Measurements from ENCODE around the gene PRR36. TPM values are rescaled to one million over a fixed set of nuclear protein-coding genes. Genes with fewer than 3 reads are reported as not detected.
A peak's percentile ranks its signal among the peaks of the same experiment; 100 is the strongest.
"Not testable (repeated sequence)": the region's sequence is repeated elsewhere in the genome, so short reads cannot be mapped to it uniquely, and the experiment has no call there.

Gene PRR36
- total and polyA plus RNA-seq, 8 donors = 0.18 to 0.61 (median 0.47) TPM; not detected in 4

DNA sequence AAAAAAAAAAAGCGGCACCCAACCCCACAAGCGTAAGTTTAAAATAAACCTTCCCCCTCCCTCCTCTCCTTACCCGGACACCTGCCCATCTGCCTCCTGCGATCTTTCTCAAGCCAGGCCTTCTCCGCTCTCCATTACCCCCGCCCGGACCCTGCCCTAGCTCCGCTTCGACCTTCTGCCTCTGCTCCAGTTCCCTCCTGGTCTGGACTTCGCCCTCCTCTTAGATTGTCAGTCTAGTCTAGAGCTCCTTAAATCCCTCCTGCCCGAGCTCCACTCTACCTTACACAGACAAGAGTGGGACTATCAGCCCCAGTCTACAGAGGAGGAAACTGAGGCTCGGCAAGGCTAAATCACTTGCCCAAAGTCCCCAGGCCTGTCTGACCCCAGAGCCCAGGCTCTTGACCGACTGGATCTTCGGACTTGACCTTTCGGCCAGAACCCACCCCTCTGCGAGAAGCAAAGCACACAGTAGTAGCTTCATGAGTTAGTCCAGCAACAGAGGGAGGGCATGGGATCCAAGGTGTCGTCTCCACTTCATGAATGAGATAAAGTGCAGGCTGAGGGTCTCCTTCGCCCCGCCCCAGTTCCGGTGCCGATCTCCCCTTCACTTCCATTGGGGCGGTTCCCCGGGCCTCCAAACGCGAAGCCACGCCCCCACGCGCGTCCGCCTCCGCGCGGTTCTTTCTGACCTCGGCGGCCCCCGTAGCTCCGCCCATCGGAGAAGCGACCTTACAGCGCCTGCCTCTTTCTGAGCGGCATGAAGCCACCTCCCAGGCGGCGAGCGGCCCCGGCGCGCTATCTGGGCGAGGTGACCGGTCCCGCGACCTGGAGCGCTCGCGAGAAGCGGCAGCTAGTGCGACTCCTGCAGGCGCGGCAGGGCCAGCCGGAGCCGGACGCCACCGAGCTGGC lies 45.7 kb upstream of the PRR36 start, which contains the start of gene SNAPC2:
SNAPC2 (plus strand) TSS at position 729 of the 909 bp plus-strand sequence; CDS start at position 758, 29 bp downstream.
- intact Hi-C loops (cut with DNase I; ENCODE audit: low total_unique reads) = loop anchor here (10.0 kb wide), 1 partner anchor 65 kb away; no protein-coding TSS in a partner anchor
- Histone ChIP-seq H3K36me3 (peaks cover 13 to 20% (median 16%) of the 10 kb centered on the region in 4 donors), H3K4me1 (peaks cover 54 to 91% (median 70%) of the 10 kb centered on the region in 4 donors), H3K9me3 (no peaks in the 10 kb centered on the region), H3K27me3 (peaks cover 12 to 52% (median 46%) of the 10 kb centered on the region in 3 donors), H3K27ac (peak within 1 kb of the TSS; percentile 89 to 97 (median 94)), H3K4me3 (peak within 1 kb of the TSS; percentile 69 to 83 (median 76))
- WGBS, 5 donors = 4 to 12% (median 6%) methylated on average over 34 to 62 of the region's 62 CpGs
- TF ChIP-seq POLR2AphosphoS5 (IDR thresholded peaks at IDR 0.05) (peak; percentile 81 to 96 (median 88)), POLR2A (IDR thresholded peaks at IDR 0.05) (no peak), EP300 (IDR thresholded peaks at IDR 0.05) (no peak)
- TF ChIP-seq, protein P1, sequence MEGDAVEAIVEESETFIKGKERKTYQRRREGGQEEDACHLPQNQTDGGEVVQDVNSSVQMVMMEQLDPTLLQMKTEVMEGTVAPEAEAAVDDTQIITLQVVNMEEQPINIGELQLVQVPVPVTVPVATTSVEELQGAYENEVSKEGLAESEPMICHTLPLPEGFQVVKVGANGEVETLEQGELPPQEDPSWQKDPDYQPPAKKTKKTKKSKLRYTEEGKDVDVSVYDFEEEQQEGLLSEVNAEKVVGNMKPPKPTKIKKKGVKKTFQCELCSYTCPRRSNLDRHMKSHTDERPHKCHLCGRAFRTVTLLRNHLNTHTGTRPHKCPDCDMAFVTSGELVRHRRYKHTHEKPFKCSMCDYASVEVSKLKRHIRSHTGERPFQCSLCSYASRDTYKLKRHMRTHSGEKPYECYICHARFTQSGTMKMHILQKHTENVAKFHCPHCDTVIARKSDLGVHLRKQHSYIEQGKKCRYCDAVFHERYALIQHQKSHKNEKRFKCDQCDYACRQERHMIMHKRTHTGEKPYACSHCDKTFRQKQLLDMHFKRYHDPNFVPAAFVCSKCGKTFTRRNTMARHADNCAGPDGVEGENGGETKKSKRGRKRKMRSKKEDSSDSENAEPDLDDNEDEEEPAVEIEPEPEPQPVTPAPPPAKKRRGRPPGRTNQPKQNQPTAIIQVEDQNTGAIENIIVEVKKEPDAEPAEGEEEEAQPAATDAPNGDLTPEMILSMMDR (IDR thresholded peaks at IDR 0.05) = no peak
- DNase-seq = peak; percentile 98

DNA sequence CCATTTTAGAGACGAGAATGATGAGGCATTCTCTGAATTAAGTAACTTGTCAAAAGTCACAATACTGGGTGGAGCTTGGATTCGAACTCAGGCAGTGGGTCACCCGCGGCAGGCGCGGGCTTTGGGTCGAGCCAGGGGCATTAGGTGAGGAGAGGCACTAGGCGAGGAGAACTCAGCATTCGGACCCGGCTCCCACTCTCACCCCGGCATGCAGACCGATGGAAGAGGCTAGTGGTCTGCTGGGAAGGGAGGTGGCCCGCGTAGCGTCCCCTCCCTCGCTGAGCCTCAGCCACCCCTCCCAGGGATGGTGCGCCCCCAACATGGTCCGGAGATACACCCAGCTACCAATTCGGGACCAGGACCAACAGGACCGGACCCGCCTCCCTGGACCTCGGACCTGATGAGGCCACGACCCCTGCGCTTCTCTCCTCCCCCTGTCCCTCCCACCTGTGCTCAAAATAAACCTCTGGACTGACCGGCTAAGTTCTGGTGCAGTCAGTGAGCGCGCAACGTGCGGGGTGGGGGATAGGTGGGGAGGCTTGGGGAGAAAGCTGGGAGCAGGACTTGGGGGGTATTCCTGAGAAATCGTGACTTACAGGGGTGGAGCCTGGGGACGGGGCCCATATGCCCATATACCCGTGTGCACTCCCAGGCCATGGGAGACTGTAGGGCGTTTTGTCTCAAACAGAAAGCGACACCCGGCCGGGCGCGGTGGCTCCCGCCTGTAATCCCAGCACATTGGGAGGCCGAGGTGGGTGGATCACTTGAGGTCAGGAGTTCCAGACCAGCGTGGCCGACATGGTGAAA lies 44.6 kb upstream of the PRR36 start:
- Histone ChIP-seq H3K36me3 (peaks cover 13 to 20% (median 16%) of the 10 kb centered on the region in 4 donors), H3K4me3 (peak overlapping the region in 1 of 4 donors; percentile 79), H3K4me1 (peaks cover 50 to 84% (median 62%) of the 10 kb centered on the region in 4 donors), H3K27ac (no peak overlapping the region), H3K9me3 (no peaks in the 10 kb centered on the region), H3K27me3 (peaks cover 12 to 60% (median 52%) of the 10 kb centered on the region in 3 donors)
- intact Hi-C loops (cut with DNase I; ENCODE audit: low total_unique reads) = no loop called here
- 36 to 52% (median 40%) methylated on average over 35 to 42 of the region's 42 CpGs for WGBS, 5 donors
- TF ChIP-seq, protein P1 (IDR thresholded peaks at IDR 0.05) = no peak
- no peak for TF ChIP-seq EP300 (IDR thresholded peaks at IDR 0.05)
- no peak for TF ChIP-seq POLR2AphosphoS5 (IDR thresholded peaks at IDR 0.05)
- TF ChIP-seq POLR2A (IDR thresholded peaks at IDR 0.05) = no peak
- peak in 1 of 2 donors; percentile 44 for DNase-seq

DNA sequence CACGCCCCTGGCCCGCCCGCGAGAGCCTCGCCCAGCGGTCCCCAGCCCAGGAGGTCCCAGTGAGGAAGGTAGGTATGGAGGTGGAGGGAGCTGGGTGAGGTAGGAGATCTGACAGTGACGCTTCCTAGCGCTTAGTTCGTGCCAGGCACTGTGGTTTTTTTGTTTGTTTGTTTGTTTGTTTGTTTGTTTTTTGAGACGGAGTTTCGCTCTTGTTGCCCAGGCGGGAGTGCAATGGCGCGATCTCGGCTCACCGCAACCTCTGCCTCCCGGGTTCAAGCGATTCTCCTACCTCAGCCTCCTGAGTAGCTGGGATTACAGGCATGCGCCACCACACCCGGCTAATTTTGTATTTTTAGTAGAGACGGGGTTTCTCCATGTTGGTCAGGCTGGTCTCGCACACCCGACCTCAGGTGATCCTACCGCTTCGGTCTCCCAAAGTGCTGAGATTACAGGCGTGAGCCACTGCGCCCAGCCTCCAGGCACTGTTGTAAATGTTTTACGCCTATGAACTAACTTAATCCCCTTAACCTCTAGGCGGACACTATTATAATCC lies 43.9 kb upstream of the PRR36 start:
- not testable (repeated sequence) for H3K9me3 ChIP-seq
- H3K27ac ChIP-seq = peak overlapping the region in 2 of 5 donors; percentile 29 to 65
- WGBS, 5 donors = 19 to 29% (median 26%) methylated on average over 24 to 29 of the region's 29 CpGs

DNA sequence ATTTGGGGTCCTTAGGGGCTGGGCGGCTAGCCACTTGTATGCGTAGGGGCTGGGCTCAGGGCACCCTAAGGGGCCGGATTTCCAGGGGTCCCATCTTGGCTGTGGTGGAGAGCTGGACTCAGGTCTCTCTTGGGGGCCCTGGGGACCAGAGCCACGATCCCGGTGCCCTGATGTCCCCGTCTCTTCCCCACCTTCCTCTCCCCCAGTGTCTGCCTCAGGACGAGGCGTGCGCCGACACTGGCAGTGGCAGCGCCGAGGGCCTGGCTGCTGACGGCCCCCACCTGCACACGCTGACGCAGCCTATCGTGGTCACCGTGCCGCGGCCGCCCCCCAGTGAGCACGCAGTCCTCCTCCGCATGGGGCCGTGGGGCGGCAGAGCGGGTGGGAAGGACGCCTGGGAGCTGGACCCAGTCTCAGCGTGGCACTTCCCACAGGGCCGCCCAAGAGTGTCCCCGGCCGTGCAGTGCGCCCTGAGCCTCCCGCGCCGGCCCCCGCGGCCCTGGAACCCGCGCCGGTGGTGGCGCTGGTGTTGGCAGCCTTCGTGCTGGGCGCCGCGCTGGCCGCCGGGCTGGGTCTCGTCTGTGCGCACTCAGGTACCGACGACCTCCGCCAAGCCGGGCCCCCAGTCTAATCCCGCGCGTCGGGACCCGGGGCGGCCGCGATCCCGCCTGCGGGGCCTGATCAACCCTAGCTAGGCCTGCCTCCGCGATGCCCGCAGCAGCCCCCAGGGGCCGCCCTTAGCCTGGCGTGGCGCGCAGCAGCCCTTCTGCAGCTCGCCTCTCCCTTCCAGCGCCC lies 43.3 kb upstream of the PRR36 start:
- H3K27me3 ChIP-seq = peaks cover 12 to 67% (median 52%) of the 10 kb centered on the region in 3 donors
- no peaks in the 10 kb centered on the region for H3K9me3 ChIP-seq
- intact Hi-C loops (cut with DNase I; ENCODE audit: low total_unique reads) = no loop called here
- H3K27ac ChIP-seq = peak overlapping the region in 2 of 5 donors; percentile 29 to 65
- peaks cover 49 to 71% (median 58%) of the 10 kb centered on the region in 4 donors for H3K4me1 ChIP-seq
- TF ChIP-seq, protein P1 (IDR thresholded peaks at IDR 0.05) = peak in 4 of 7 experiments; percentile 8 to 55 (median 43)
- no peak for TF ChIP-seq POLR2A (IDR thresholded peaks at IDR 0.05)
- no peak for TF ChIP-seq EP300 (IDR thresholded peaks at IDR 0.05)
- peaks cover 15 to 23% (median 20%) of the 10 kb centered on the region in 4 donors for H3K36me3 ChIP-seq
- peak overlapping the region; percentile 31 to 51 (median 40) for H3K4me3 ChIP-seq
- 1% methylated on average over 19 to 71 of the region's 71 CpGs for WGBS, 5 donors
- DNase-seq = peak; percentile 58 to 88

More for the DNA sequence above, 43.9 kb upstream of the PRR36 start:
- Histone ChIP-seq H3K36me3 (peaks cover 14 to 23% (median 20%) of the 10 kb centered on the region in 4 donors), H3K4me1 (peaks cover 50 to 78% (median 60%) of the 10 kb centered on the region in 4 donors), H3K4me3 (peak overlapping the region in 3 of 4 donors; percentile 31 to 51 (median 47)), H3K27me3 (peaks cover 12 to 67% (median 52%) of the 10 kb centered on the region in 3 donors)
- intact Hi-C loops (cut with DNase I; ENCODE audit: low total_unique reads); DNase-seq: not testable (repeated sequence)

Data from stomach (tissue), 9 donors.